Measurements from ENCODE around the gene ASB15.
A peak's percentile ranks its signal among the peaks of the same experiment; 100 is the strongest.

Gene ASB15

GRCh38 chr7:123594813-123595241 is 6.8 kb upstream of the ASB15 start:
- no peak for DNase-seq (ENCODE audit: low read depth in 1 of 2, low spot score in 1 of 2)

- no peak for DNase-seq (ENCODE audit: low read depth in 1 of 2, low spot score in 1 of 2)
Observed at GRCh38 chr7:123598657-123599056, 3.0 kb upstream of the ASB15 start.

GRCh38 chr7:123599766-123600165 is 1.9 kb upstream of the ASB15 start:
- no peak for DNase-seq (ENCODE audit: low read depth in 1 of 2, low spot score in 1 of 2)

- DNase-seq (ENCODE audit: low read depth in 1 of 2, low spot score in 1 of 2) = no peak
Observed at GRCh38 chr7:123600876-123601275, 745 bp upstream of the ASB15 start.

GRCh38 chr7:123602648-123603047 is 1.0 kb downstream of the ASB15 start:
- DNase-seq (ENCODE audit: low read depth in 1 of 2, low spot score in 1 of 2) = no peak

- DNase-seq (ENCODE audit: low read depth in 1 of 2, low spot score in 1 of 2) = no peak
Observed at GRCh38 chr7:123604739-123605138, 3.1 kb downstream of the ASB15 start.

GRCh38 chr7:123607423-123607975 is 5.9 kb downstream of the ASB15 start:
- DNase-seq (ENCODE audit: low read depth in 1 of 2, low spot score in 1 of 2) = no peak

GRCh38 chr7:123608991-123609882 is 7.6 kb downstream of the ASB15 start:
- no peak for DNase-seq (ENCODE audit: low read depth in 1 of 2, low spot score in 1 of 2)

- DNase-seq (ENCODE audit: low read depth in 1 of 2, low spot score in 1 of 2) = no peak
Observed at GRCh38 chr7:123609883-123610239, 8.2 kb downstream of the ASB15 start.

- DNase-seq (ENCODE audit: low read depth in 1 of 2, low spot score in 1 of 2) = no peak
Observed at GRCh38 chr7:123612024-123612423, 10.4 kb downstream of the ASB15 start.

- DNase-seq (ENCODE audit: low read depth in 1 of 2, low spot score in 1 of 2) = no peak
Observed at GRCh38 chr7:123615344-123615743, 13.7 kb downstream of the ASB15 start.

GRCh38 chr7:123616223-123616622 is 14.6 kb downstream of the ASB15 start:
- DNase-seq (ENCODE audit: low read depth in 1 of 2, low spot score in 1 of 2) = no peak

GRCh38 chr7:123621707-123622106 is 20.1 kb downstream of the ASB15 start:
- DNase-seq (ENCODE audit: low read depth in 1 of 2, low spot score in 1 of 2) = no peak

- DNase-seq (ENCODE audit: low read depth in 1 of 2, low spot score in 1 of 2) = no peak
Observed at GRCh38 chr7:123622660-123623386, 21.2 kb downstream of the ASB15 start.

- peak; percentile 5 to 42 for DNase-seq (ENCODE audit: low read depth in 1 of 2, low spot score in 1 of 2)
Observed at GRCh38 chr7:123624527-123625183, 23.0 kb downstream of the ASB15 start.

- no peak for DNase-seq (ENCODE audit: low read depth in 1 of 2, low spot score in 1 of 2)
Observed at GRCh38 chr7:123625254-123625653, 23.6 kb downstream of the ASB15 start.

GRCh38 chr7:123627851-123628250 is 26.2 kb downstream of the ASB15 start:
- DNase-seq (ENCODE audit: low read depth in 1 of 2, low spot score in 1 of 2) = no peak

- no peak for DNase-seq (ENCODE audit: low read depth in 1 of 2, low spot score in 1 of 2)
Observed at GRCh38 chr7:123628829-123629228, 27.2 kb downstream of the ASB15 start.

- DNase-seq (ENCODE audit: low read depth in 1 of 2, low spot score in 1 of 2) = no peak
Observed at GRCh38 chr7:123629281-123629680, 27.7 kb downstream of the ASB15 start.

- no peak for DNase-seq (ENCODE audit: low read depth in 1 of 2, low spot score in 1 of 2)
Observed at GRCh38 chr7:123632808-123633207, 31.2 kb downstream of the ASB15 start.

GRCh38 chr7:123633553-123633952 is 31.9 kb downstream of the ASB15 start:
- no peak for DNase-seq (ENCODE audit: low read depth in 1 of 2, low spot score in 1 of 2)
